HepG2 (cell line): ENCODE measurements around the gene HAGHL. TPM values are rescaled to one million over a fixed set of nuclear protein-coding genes. Genes with fewer than 3 reads are reported as not detected.

Source experiments
- CREB3 ChIP-seq: sonication (generic); formaldehyde crosslinking; IDR thresholded peaks from 2 replicates; pipeline ENCODE4 v1.5.0; 2020; ENCODE audit warnings: missing genetic modification reagents
- FOSL1 ChIP-seq: sonication (generic); formaldehyde crosslinking; IDR thresholded peaks from 2 replicates; pipeline ENCODE4 v1.9.0; 2021; ENCODE audit warnings: missing genetic modification reagents, borderline replicate concordance
- MEIS2 ChIP-seq: sonication (generic); formaldehyde crosslinking; IDR thresholded peaks from 2 replicates; pipeline ENCODE4 v1.9.0; 2021; ENCODE audit warnings: mild to moderate bottlenecking, missing genetic modification reagents
- NR0B2 ChIP-seq: sonication (generic); formaldehyde crosslinking; IDR thresholded peaks from 2 replicates; pipeline ENCODE4 v1.4.0; 2020; ENCODE audit warnings: mild to moderate bottlenecking, missing genetic modification reagents
- SP4 ChIP-seq: sonication (generic); formaldehyde crosslinking; IDR thresholded peaks from 2 replicates; pipeline ENCODE4 v1.8.1; 2023; ENCODE audit warnings: mild to moderate bottlenecking, missing genetic modification reagents
- ZBED4 ChIP-seq: sonication (generic); formaldehyde crosslinking; IDR thresholded peaks from 2 replicates; pipeline ENCODE4 v1.4.0; 2020; ENCODE audit warnings: missing genetic modification reagents, borderline replicate concordance
- ZBTB40 ChIP-seq, 2 experiments: fragments of 450-650 bp in 1 of 2; sonication (generic) in 1 of 2; formaldehyde crosslinking in 1 of 2; IDR thresholded peaks; 2 replicates each; pipeline versions ENCODE4 v1.6.1 to v1.8.0; 2016 to 2022; ENCODE audit warnings: antibody characterized with exemption in 1 of 2, mild to moderate bottlenecking in 1 of 2, missing genetic modification reagents in 1 of 2
- ZSCAN12 ChIP-seq: sonication (generic); formaldehyde crosslinking; IDR thresholded peaks from 2 replicates; pipeline ENCODE4 v1.9.0; 2021; ENCODE audit warnings: mild to moderate bottlenecking, missing genetic modification reagents
- polyA plus RNA-seq, 8 experiments: library from polyadenylated mRNA; depleted of rRNA in 3 of 8; stranded (reverse) in 7 of 8; unstranded in 1 of 8; fragments of >200 nt; fragmentation: Illumina TruSeq in 4 of 8; extraction: Trizol in 4 of 8; gene quantifications; 2 replicates each; pipeline versions ENCODE4 v1.2.1 to v1.2.3, GENCODE V29; 2011 to 2016; ENCODE audit warnings: low read depth in 4 of 8, missing spikeins in 1 of 8, mixed read lengths in 1 of 8; ENCODE audit not compliant: insufficient read depth in 1 of 8
- total RNA-seq, 5 experiments: library from RNA; depleted of rRNA; stranded (reverse); fragments of >200 nt; fragmentation: Illumina TruSeq; extraction: Trizol; gene quantifications; 2 replicates each; pipeline ENCODE4 v1.2.3, GENCODE V29; 2016; ENCODE audit warnings: low read depth in 1 of 5

The HAGHL gene
- total and polyA plus RNA-seq, 2 of the 13 experiments (the other 11 are each of a cell fraction or from before 2014, with no cell fraction given), result 3.4 to 8.4 TPM

- TF ChIP-seq ZBED4 (CRISPR knock-in tag) (peak; percentile 69; the same call in 1 of the 2 replicates), ZBTB40 (IDR thresholded peaks at IDR 0.05) (no peak), ZBTB40 (CRISPR knock-in tag; IDR thresholded peaks at IDR 0.05) (no peak), CREB3 (CRISPR knock-in tag) (peak; percentile 94), SP4 (no peak), FOSL1 (CRISPR knock-in tag) (0 out of 2 replicates have a peak, but pooled peaks have one; percentile 10), ZSCAN12 (CRISPR knock-in tag) (peak; percentile 90), MEIS2 (CRISPR knock-in tag) (peak; percentile 92), NR0B2 (CRISPR knock-in tag) (peak; percentile 61; the same call in 1 of the 2 replicates)
Measured at GRCh38 chr16:700684-701584, 26.0 kb upstream of the HAGHL start (continued).
